HCT116 (cell line): ENCODE results near the gene MYCN. TPM values are rescaled to one million over a fixed set of nuclear protein-coding genes. Genes with fewer than 3 reads are reported as not detected.

Experiments used
- ATAC-seq: fragments of 200-7000 bp; cut with Tn5 transposase; 2 replicates; pipeline ENCODE4 v1.9.1; 2020; ENCODE audit warnings: mild to moderate bottlenecking, moderate library complexity
- BruUV-seq: library from RNA; stranded (reverse); fragments of 400-500 nt; replicated peaks from 2 replicates; lab custom pipeline; 2021; lab: Mats Ljungman, UMichigan
- CTCF ChIA-PET: fragments of 300-600 bp; sonication (Branson Sonifier 250); formaldehyde crosslinking; loops from one replicate; lab custom pipeline; 2021; ENCODE audit warnings: antibody characterized with exemption; lab: Charles Lee
- POLR2A ChIA-PET: fragments of 300-600, 350-600 bp; sonication (Branson Sonifier 250); formaldehyde crosslinking; loops from one replicate; lab custom pipeline; 2021; ENCODE audit warnings: antibody characterized with exemption; lab: Charles Lee
- RAD21 ChIA-PET, 2 experiments: fragments of 300-600 bp; sonication (Branson Sonifier 250); formaldehyde crosslinking; loops; one replicate each; lab custom pipeline; 2023; ENCODE audit warnings: low total read pairs in 2 of 2; ENCODE audit not compliant: uncharacterized antibody in 2 of 2, unreplicated experiment in 2 of 2, low non-redundant PET in 1 of 2; lab: Charles Lee
- DNase-seq: peaks from one replicate; pipeline ENCODE4 v3.0.0-alpha.2; 2010; ENCODE audit warnings: low read depth, low spot score
- H2AFZ ChIP-seq: fragments of 200-600 bp; shearing (Covaris generic), sonication (generic); 2 replicates; pipeline ENCODE4 v1.6.1; 2017; ENCODE audit warnings: low read depth, mixed run types, mixed read lengths, antibody characterized with exemption, low read length; ENCODE audit not compliant: poor library complexity, severe bottlenecking
- H3K27ac ChIP-seq: 2 replicates; pipeline ENCODE4 v1.5.1; 2012; ENCODE audit warnings: low read depth, low read length
- H3K27me3 ChIP-seq: fragments of 200-600 bp; sonication (generic); 2 replicates; pipeline ENCODE4 v1.6.1; 2016; ENCODE audit warnings: mixed run types, low read length, mixed read lengths; ENCODE audit not compliant: insufficient read depth
- H3K36me3 ChIP-seq, 2 experiments: fragments of 200-500 bp in 1 of 2; fragments of 200-600 bp in 1 of 2; sonication (Bioruptor generic) in 1 of 2; sonication (generic) in 1 of 2; 2 replicates each; pipeline versions ENCODE4 v1.5.1 to v1.6.1; 2014 to 2016; ENCODE audit warnings: low read length in 2 of 2, inconsistent platforms in 1 of 2, mixed read lengths in 1 of 2, mixed run types in 1 of 2; ENCODE audit not compliant: insufficient read depth in 2 of 2, control insufficient read depth in 1 of 2
- H3K4me1 ChIP-seq, 2 experiments: fragments of 200-600 bp in 1 of 2; sonication (generic) in 1 of 2; 2 replicates each; pipeline versions ENCODE4 v1.5.1 to v1.6.1; 2012 to 2017; ENCODE audit warnings: low read length in 2 of 2, inconsistent platforms in 1 of 2, mild to moderate bottlenecking in 1 of 2, mixed read lengths in 1 of 2, mixed run types in 1 of 2, moderate library complexity in 1 of 2; ENCODE audit not compliant: insufficient read depth in 2 of 2, control insufficient read depth in 1 of 2
- H3K4me2 ChIP-seq: fragments of 200-600 bp; sonication (generic); 2 replicates; pipeline ENCODE4 v1.6.1; 2017; ENCODE audit warnings: mixed run types, low read length, mixed read lengths
- H3K4me3 ChIP-seq, 2 experiments: fragments of 200-600 bp in 1 of 2; sonication (generic) in 1 of 2; replicated peaks in 1 of 2; 2 replicates each; pipeline ENCODE4 v1.5.1; 2011 to 2016; ENCODE audit warnings: low read length in 2 of 2, control low read depth in 1 of 2, low read depth in 1 of 2, mild to moderate bottlenecking in 1 of 2, mixed read lengths in 1 of 2, mixed run types in 1 of 2
- H3K79me2 ChIP-seq: fragments of 200-600 bp; sonication (generic); 2 replicates; pipeline ENCODE4 v1.6.1; 2017; ENCODE audit warnings: mild to moderate bottlenecking, mixed run types, low read length, moderate library complexity, mixed read lengths; ENCODE audit not compliant: insufficient read depth
- H3K9ac ChIP-seq: fragments of 200-600 bp; sonication (generic); 2 replicates; pipeline ENCODE4 v1.6.1; 2016; ENCODE audit warnings: low read length, mixed read lengths
- H3K9me2 ChIP-seq: fragments of 200-600 bp; sonication (generic), shearing (Covaris generic); 2 replicates; pipeline ENCODE4 v1.6.1; 2017; ENCODE audit warnings: mixed run types, mild to moderate bottlenecking, moderate library complexity; ENCODE audit not compliant: insufficient read depth
- H3K9me3 ChIP-seq, 2 experiments: fragments of 200-500 bp in 1 of 2; fragments of 200-600 bp in 1 of 2; sonication (Bioruptor generic) in 1 of 2; sonication (generic) in 1 of 2; 2 replicates each; pipeline ENCODE4 v1.6.1; 2014 to 2017; ENCODE audit warnings: low read length in 2 of 2, mixed read lengths in 2 of 2, inconsistent platforms in 1 of 2, low read depth in 1 of 2, mild to moderate bottlenecking in 1 of 2, mixed run types in 1 of 2, moderate library complexity in 1 of 2; ENCODE audit not compliant: control insufficient read depth in 1 of 2, insufficient read depth in 1 of 2
- H4K20me1 ChIP-seq: fragments of 200-600 bp; sonication (generic), shearing (Covaris generic); 2 replicates; pipeline ENCODE4 v1.6.1; 2017; ENCODE audit warnings: mixed run types, mild to moderate bottlenecking, moderate library complexity; ENCODE audit not compliant: insufficient read depth
- ATF3 ChIP-seq: IDR thresholded peaks from 2 replicates; pipeline ENCODE4 v1.6.1; 2012
- CBX3 ChIP-seq: IDR thresholded peaks from 2 replicates; pipeline ENCODE4 v1.6.1; 2012; ENCODE audit warnings: low read depth
- CEBPB ChIP-seq: IDR thresholded peaks from 2 replicates; pipeline ENCODE4 v1.6.1; 2012; ENCODE audit warnings: low read depth
- ELF1 ChIP-seq: IDR thresholded peaks from 2 replicates; pipeline ENCODE4 v1.6.1; 2012; ENCODE audit warnings: low read depth, borderline replicate concordance
- EZH2phosphoT487 ChIP-seq: fragments of 200-600 bp; IDR thresholded peaks from 2 replicates; pipeline ENCODE4 v1.6.1; 2018; ENCODE audit warnings: antibody characterized with exemption, borderline replicate concordance
- FOSL1 ChIP-seq: IDR thresholded peaks from 2 replicates; pipeline ENCODE4 v1.6.1; 2012; ENCODE audit warnings: low read depth
- JUND ChIP-seq: IDR thresholded peaks from 2 replicates; pipeline ENCODE4 v1.6.1; 2012
- MAX ChIP-seq: IDR thresholded peaks from 2 replicates; pipeline ENCODE4 v1.6.1; 2012
- POLR2AphosphoS5 ChIP-seq: IDR thresholded peaks from 2 replicates; pipeline ENCODE4 v1.6.1; 2011; ENCODE audit warnings: mild to moderate bottlenecking, low read depth, low read length, moderate library complexity
- RAD21 ChIP-seq: IDR thresholded peaks from 2 replicates; pipeline ENCODE4 v1.6.1; 2012; ENCODE audit warnings: low read depth, mild to moderate bottlenecking
- REST ChIP-seq: IDR thresholded peaks from 2 replicates; pipeline ENCODE4 v1.6.1; 2012; ENCODE audit warnings: low read depth
- SP1 ChIP-seq: IDR thresholded peaks from 2 replicates; pipeline ENCODE4 v1.6.1; 2012; ENCODE audit warnings: low read depth
- TCF7L2 ChIP-seq: IDR thresholded peaks from 2 replicates; pipeline ENCODE4 v1.7.0; 2011; ENCODE audit warnings: borderline replicate concordance, inconsistent platforms; ENCODE audit not compliant: insufficient read depth, insufficient read length; ENCODE audit errors: extremely low read depth
- YY1 ChIP-seq: IDR thresholded peaks from 2 replicates; pipeline ENCODE4 v1.6.1; 2011; ENCODE audit warnings: low read length, low read depth, moderate library complexity, mild to moderate bottlenecking; ENCODE audit not compliant: insufficient replicate concordance; ENCODE audit errors: extremely low read depth
- ZNF274 ChIP-seq: fragments of 200-500 bp; sonication (Bioruptor generic); IDR thresholded peaks from 2 replicates; pipeline ENCODE4 v1.6.1; 2014; ENCODE audit warnings: mild to moderate bottlenecking, low read depth, low read length, inconsistent platforms
- intact Hi-C: fragments of 100-400 bp; cut with micrococcal nuclease; formaldehyde crosslinking; loops from 2 replicates; pipeline ENCODE4 v1.10.0; 2022
- total RNA-seq: library from RNA; stranded (reverse); gene quantifications from one replicate; pipeline ENCODE4 v1.2.1, GENCODE V29; 2021; ENCODE audit not compliant: unreplicated experiment

MYCN gene
- total RNA-seq, 1 experiment from 2014 or later = not detected

GRCh38 chr2:15948704-15948957 lies 8.3 kb downstream of the MYCN start:
- RAD21 ChIA-PET = no interaction called here
- TF ChIP-seq EZH2phosphoT487 (no peak), ATF3 (no peak), MAX (no peak), YY1 (no peak), CEBPB (no peak), SP1 (no peak), CBX3 (no peak)
- TF ChIP-seq, all 23 proteins: peak for 0
- H3K9me3 ChIP-seq = no peaks in the 10 kb centered on the region
- no peak overlapping the region for H2AFZ ChIP-seq
- ATAC-seq (no peak), DNase-seq (no peak)
- no peaks in the 10 kb centered on the region for H3K36me3 ChIP-seq
- no peaks in the 10 kb centered on the region for H3K4me1 ChIP-seq
- H3K9ac ChIP-seq = no peak overlapping the region
- BruUV-seq = no TSS peak
- no peaks in the 10 kb centered on the region for H3K79me2 ChIP-seq
- no peaks in the 10 kb centered on the region for H4K20me1 ChIP-seq
- no peak overlapping the region for H3K27ac ChIP-seq
- intact Hi-C loops = no loop called here
- ChIA-PET POLR2A (no interaction called here), CTCF (no interaction called here)
- H3K9me2 ChIP-seq = no peaks in the 10 kb centered on the region
- no peak overlapping the region for H3K4me3 ChIP-seq
- no peak overlapping the region for H3K4me2 ChIP-seq
- H3K27me3 ChIP-seq = peaks cover 13% of the 10 kb centered on the region

- ATAC-seq (no peak), DNase-seq (no peak)
- ChIA-PET POLR2A (no interaction called here), CTCF (no interaction called here), RAD21 (no interaction called here)
- Histone ChIP-seq H3K9ac (no peak overlapping the region), H4K20me1 (no peaks in the 10 kb centered on the region), H3K9me3 (no peaks in the 10 kb centered on the region), H3K27me3 (peaks cover 13% of the 10 kb centered on the region), H3K4me2 (no peak overlapping the region), H3K79me2 (no peaks in the 10 kb centered on the region), H3K36me3 (no peaks in the 10 kb centered on the region), H2AFZ (no peak overlapping the region), H3K4me1 (no peaks in the 10 kb centered on the region), H3K9me2 (no peaks in the 10 kb centered on the region), H3K4me3 (no peak overlapping the region), H3K27ac (no peak overlapping the region)
- no TSS peak for BruUV-seq
- intact Hi-C loops = no loop called here
- TF ChIP-seq ELF1 (no peak), RAD21 (no peak), EZH2phosphoT487 (no peak), POLR2AphosphoS5 (no peak), YY1 (no peak), ZNF274 (no peak), JUND (no peak), FOSL1 (no peak), CEBPB (no peak), ATF3 (no peak), REST (no peak), TCF7L2 (no peak)
Measured at GRCh38 chr2:15949126-15949525, 8.8 kb downstream of the MYCN start.
